GM06990 (cell line): ENCODE measurements around the gene STRN3.

ENCODE experiments used
- DNase-seq: peaks from one replicate; pipeline ENCODE4 v3.0.0-alpha.2; 2011; ENCODE audit not compliant: insufficient read length; ENCODE audit errors: extremely low read depth
- H3K27me3 ChIP-seq: replicated peaks from 2 replicates; pipeline ENCODE4 v1.6.0; 2011; ENCODE audit warnings: low read length; ENCODE audit not compliant: control insufficient read depth, insufficient read depth
- H3K36me3 ChIP-seq: 2 replicates; pipeline ENCODE4 v1.5.1; 2011; ENCODE audit warnings: low read length; ENCODE audit not compliant: control insufficient read depth, insufficient read depth
- H3K4me3 ChIP-seq: replicated peaks from 2 replicates; pipeline ENCODE4 v1.5.1; 2011; ENCODE audit warnings: low read depth, mild to moderate bottlenecking, control low read depth, low read length
- CTCF ChIP-seq: IDR thresholded peaks from 2 replicates; pipeline ENCODE4 v1.5.1; 2011; ENCODE audit warnings: low read length, control low read depth, mild to moderate bottlenecking, inconsistent platforms; ENCODE audit not compliant: insufficient read depth, poor library complexity, severe bottlenecking

The STRN3 gene

GRCh38 chr14:30868736-30869135 is 157.4 kb downstream of the STRN3 start:
- Histone ChIP-seq H3K36me3 (no peaks in the 10 kb centered on the region), H3K4me3 (no peak overlapping the region), H3K27me3 (no peaks in the 10 kb centered on the region)
- TF ChIP-seq CTCF, result no peak
- no peak for DNase-seq

DNA sequence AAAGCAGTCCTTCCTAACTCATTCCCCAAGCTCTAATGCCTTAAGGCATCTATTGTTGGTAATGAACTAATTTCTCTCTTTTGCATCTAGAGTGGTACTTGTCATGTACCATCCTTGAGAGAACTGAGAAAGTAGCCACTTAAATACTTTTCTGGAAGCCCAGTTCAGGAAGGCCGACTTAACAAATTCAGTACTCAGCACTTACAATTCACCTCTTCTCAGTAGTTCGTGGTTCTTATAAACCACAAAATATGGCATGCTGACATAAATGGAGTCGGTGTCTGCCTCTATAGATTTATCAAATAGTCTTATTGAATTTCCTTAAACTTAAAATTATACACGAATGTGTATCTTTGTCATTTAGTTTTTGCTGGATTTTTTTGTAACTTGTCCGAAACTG is 161.2 kb downstream of the STRN3 start:
- no peak for TF ChIP-seq CTCF
- no peak overlapping the region for H3K4me3 ChIP-seq
- no peak for DNase-seq
- no peaks in the 10 kb centered on the region for H3K27me3 ChIP-seq
- no peaks in the 10 kb centered on the region for H3K36me3 ChIP-seq

- TF ChIP-seq CTCF, result no peak
Measured at GRCh38 chr14:30861200-30861599, 165.0 kb downstream of the STRN3 start.

GRCh38 chr14:30855345-30856037 is 170.7 kb downstream of the STRN3 start:
- Histone ChIP-seq H3K27me3 (no peaks in the 10 kb centered on the region), H3K36me3 (no peaks in the 10 kb centered on the region), H3K4me3 (no peak overlapping the region)
- peak; percentile 43 for DNase-seq
- TF ChIP-seq CTCF, result no peak

More at GRCh38 chr14:30861200-30861599, 165.0 kb downstream of the STRN3 start:
- Histone ChIP-seq H3K27me3 (no peaks in the 10 kb centered on the region), H3K36me3 (no peaks in the 10 kb centered on the region), H3K4me3 (no peak overlapping the region)
- DNase-seq, result no peak

- TF ChIP-seq CTCF, result no peak
- H3K4me3 ChIP-seq, result no peak overlapping the region
- DNase-seq, result peak; percentile 65
Measured at GRCh38 chr14:30854492-30854891, 171.7 kb downstream of the STRN3 start.

DNA sequence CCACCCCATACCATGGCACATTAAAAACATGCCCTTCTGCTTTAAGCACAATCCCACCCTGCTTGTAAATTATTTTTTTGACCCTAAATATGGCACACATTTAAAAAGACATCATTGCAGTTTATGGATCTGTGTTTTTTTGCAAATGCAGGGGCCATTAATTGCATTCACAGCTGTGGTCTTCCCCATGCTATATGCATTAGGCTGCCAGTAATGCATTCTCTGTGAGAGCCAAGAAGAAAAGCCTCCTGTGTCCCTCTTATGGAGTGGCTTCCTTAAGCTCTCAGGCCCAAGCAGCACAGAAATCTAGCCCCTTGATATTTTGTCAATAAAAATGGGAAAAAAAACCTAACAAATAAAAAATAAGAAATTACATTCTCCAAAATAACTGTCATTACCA is 172.2 kb downstream of the STRN3 start:
- no peak for DNase-seq
- no peaks in the 10 kb centered on the region for H3K36me3 ChIP-seq
- TF ChIP-seq CTCF, result no peak
- H3K27me3 ChIP-seq, result no peaks in the 10 kb centered on the region
- no peak overlapping the region for H3K4me3 ChIP-seq

More at GRCh38 chr14:30854492-30854891, 171.7 kb downstream of the STRN3 start:
- no peaks in the 10 kb centered on the region for H3K36me3 ChIP-seq
- H3K27me3 ChIP-seq, result no peaks in the 10 kb centered on the region
